Mesendoderm (in vitro differentiated cells): ENCODE results near the gene FBLIM1.

Experiments used
- DNase-seq: peaks from one replicate; pipeline ENCODE4 v3.0.0; 2013
- H2AK5ac ChIP-seq: 2 replicates; pipeline ENCODE4 v1.6.1; 2013; ENCODE audit warnings: low read length, inconsistent platforms
- H2BK120ac ChIP-seq: 2 replicates; pipeline ENCODE4 v1.6.1; 2013; ENCODE audit warnings: low read depth, mild to moderate bottlenecking, low read length, moderate library complexity, mixed read lengths
- H2BK15ac ChIP-seq: replicated peaks from 2 replicates; pipeline ENCODE4 v1.6.1; 2013; ENCODE audit warnings: low read depth, mild to moderate bottlenecking, moderate library complexity
- H2BK5ac ChIP-seq: 2 replicates; pipeline ENCODE4 v1.6.1; 2013; ENCODE audit warnings: low read length, inconsistent platforms
- H3K18ac ChIP-seq: 2 replicates; pipeline ENCODE4 v1.6.1; 2013; ENCODE audit warnings: mild to moderate bottlenecking, low read length, mixed read lengths
- H3K23ac ChIP-seq: one replicate; pipeline ENCODE4 v1.6.1; 2013; ENCODE audit warnings: low read length
- H3K27ac ChIP-seq: 2 replicates; pipeline ENCODE4 v1.5.1; 2013; ENCODE audit warnings: low read depth, mild to moderate bottlenecking, inconsistent platforms, low read length, moderate library complexity
- H3K27me3 ChIP-seq: 2 replicates; pipeline ENCODE4 v1.6.1; 2013; ENCODE audit warnings: low read length, control low read depth, mild to moderate bottlenecking, inconsistent platforms; ENCODE audit not compliant: insufficient read depth, poor library complexity
- H3K36me3 ChIP-seq: 2 replicates; pipeline ENCODE4 v1.6.1; 2013; ENCODE audit warnings: low read length, inconsistent platforms; ENCODE audit not compliant: control insufficient read depth, insufficient read depth
- H3K4ac ChIP-seq: one replicate; pipeline ENCODE4 v1.6.1; 2013; ENCODE audit warnings: low read depth, mild to moderate bottlenecking, low read length, moderate library complexity
- H3K4me1 ChIP-seq: 2 replicates; pipeline ENCODE4 v1.6.1; 2013; ENCODE audit warnings: low read depth, low read length, inconsistent platforms; ENCODE audit not compliant: control insufficient read depth
- H3K4me2 ChIP-seq: 2 replicates; pipeline ENCODE4 v1.6.1; 2013; ENCODE audit warnings: low read length
- H3K4me3 ChIP-seq: 2 replicates; pipeline ENCODE4 v1.5.1; 2013; ENCODE audit warnings: mild to moderate bottlenecking, low read length
- H3K56ac ChIP-seq: one replicate; pipeline ENCODE4 v1.6.1; 2013; ENCODE audit warnings: low read length
- H3K79me1 ChIP-seq: 2 replicates; pipeline ENCODE4 v1.6.1; 2013; ENCODE audit warnings: low read length, inconsistent platforms
- H3K79me2 ChIP-seq: 2 replicates; pipeline ENCODE4 v1.6.1; 2013; ENCODE audit warnings: mild to moderate bottlenecking, low read length; ENCODE audit not compliant: control insufficient read depth, insufficient read depth
- H3K9ac ChIP-seq: 2 replicates; pipeline ENCODE4 v1.6.1; 2013; ENCODE audit warnings: low read length, inconsistent platforms
- H4K5ac ChIP-seq: one replicate; pipeline ENCODE4 v1.6.1; 2013; ENCODE audit warnings: low read length
- H4K8ac ChIP-seq: one replicate; pipeline ENCODE4 v1.6.1; 2013; ENCODE audit warnings: low read depth, mild to moderate bottlenecking, control low read depth, low read length, moderate library complexity
- WGBS: extraction: QIAGEN DNeasy Blood & Tissue Kit; methylation state at CpG from one replicate; pipeline ENCODE4 v1.1.7; 2013; ENCODE audit warnings: low lambda C conversion rate, missing lambda C conversion rate; ENCODE audit not compliant: insufficient coverage; ENCODE audit errors: extremely low coverage; 5-methylcytosine and 5-hydroxymethylcytosine counted together

Gene FBLIM1

DNA sequence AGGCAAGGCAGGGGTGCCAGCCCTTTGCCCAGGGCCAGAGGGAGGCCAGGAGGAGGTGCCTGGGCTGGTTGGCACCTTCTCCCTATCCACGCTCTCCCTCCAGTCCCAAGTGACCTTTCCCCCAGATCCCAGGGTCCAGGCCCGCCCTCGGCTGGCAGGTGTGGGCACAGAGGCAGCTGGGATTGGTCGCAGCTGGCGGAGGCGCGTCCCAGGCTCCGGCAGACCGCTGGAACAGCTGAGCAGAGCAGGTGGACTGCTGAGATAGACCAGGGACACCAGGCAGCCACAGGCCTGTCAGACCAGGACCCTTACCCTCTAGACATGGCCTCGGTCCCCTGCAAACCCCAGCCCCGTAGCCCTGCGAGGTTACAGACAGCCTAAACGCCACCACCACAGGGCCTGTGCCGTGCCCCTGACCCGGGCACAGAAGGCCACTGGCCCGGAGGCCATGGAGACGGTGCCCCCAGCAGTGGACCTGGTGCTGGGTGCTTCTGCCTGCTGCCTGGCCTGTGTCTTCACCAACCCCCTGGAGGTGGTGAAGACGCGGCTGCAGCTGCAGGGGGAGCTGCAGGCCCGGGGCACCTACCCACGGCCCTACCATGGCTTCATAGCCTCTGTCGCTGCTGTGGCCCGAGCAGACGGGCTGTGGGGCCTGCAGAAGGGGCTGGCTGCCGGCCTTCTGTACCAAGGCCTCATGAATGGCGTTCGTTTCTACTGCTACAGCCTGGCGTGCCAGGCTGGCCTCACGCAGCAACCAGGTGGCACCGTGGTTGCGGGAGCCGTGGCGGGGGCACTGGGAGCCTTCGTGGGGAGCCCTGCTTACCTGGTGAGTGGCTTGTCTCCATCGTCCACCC lies 22.3 kb upstream of the FBLIM1 start, which contains the start of gene SLC25A34:
Gene SLC25A34 (plus strand): TSS at position 221 of the 854 bp plus-strand sequence. CDS start 228 bp downstream, at position 449.
- no peak within 1 kb of the TSS for H3K56ac ChIP-seq
- no peak within 1 kb of the TSS for H3K27ac ChIP-seq
- H3K36me3 ChIP-seq: no peaks in the 10 kb centered on the region
- no peak within 1 kb of the TSS for H2BK15ac ChIP-seq
- H2AK5ac ChIP-seq: no peak within 1 kb of the TSS
- H3K79me1 ChIP-seq: no peaks in the 10 kb centered on the region
- H3K9ac ChIP-seq: no peak within 1 kb of the TSS
- H3K4ac ChIP-seq: no peak within 1 kb of the TSS
- no peaks in the 10 kb centered on the region for H3K27me3 ChIP-seq
- H3K4me1 ChIP-seq: no peaks in the 10 kb centered on the region
- H3K23ac ChIP-seq: no peak within 1 kb of the TSS
- no peak within 1 kb of the TSS for H2BK5ac ChIP-seq
- no peak within 1 kb of the TSS for H4K8ac ChIP-seq
- DNase-seq: no peak
- no peaks in the 10 kb centered on the region for H3K79me2 ChIP-seq
- no peak within 1 kb of the TSS for H3K4me2 ChIP-seq
- WGBS: no CpG with 5 or more reads among the region's 35 CpGs
- no peak within 1 kb of the TSS for H3K18ac ChIP-seq
- no peak within 1 kb of the TSS for H3K4me3 ChIP-seq
- no peak within 1 kb of the TSS for H2BK120ac ChIP-seq
- H4K5ac ChIP-seq: no peak within 1 kb of the TSS

DNA sequence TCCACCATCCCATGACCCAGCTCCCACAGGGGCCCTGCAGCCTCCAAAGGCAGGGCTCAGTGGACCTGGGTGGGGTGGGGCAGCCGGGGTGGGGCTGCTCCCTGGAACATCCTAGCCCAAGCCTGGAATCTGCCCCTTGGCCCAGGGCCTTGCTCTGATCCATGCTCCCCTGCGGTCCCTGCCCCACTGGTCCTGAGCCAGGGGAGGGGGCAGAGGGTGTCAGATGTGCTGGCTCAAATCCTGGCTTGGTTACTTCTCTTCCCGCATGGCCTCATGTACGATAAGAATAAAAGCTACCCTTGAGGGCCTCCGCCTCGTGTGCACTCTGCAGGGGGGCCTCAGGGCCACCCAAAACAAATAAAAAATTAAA lies 21.7 kb upstream of the FBLIM1 start:
- H3K18ac ChIP-seq: no peak overlapping the region
- no peak overlapping the region for H4K5ac ChIP-seq
- H4K8ac ChIP-seq: no peak overlapping the region
- no peak overlapping the region for H2AK5ac ChIP-seq
- no peaks in the 10 kb centered on the region for H3K79me1 ChIP-seq
- H3K56ac ChIP-seq: no peak overlapping the region
- no CpG with 5 or more reads among the region's 6 CpGs for WGBS
- no peak overlapping the region for H3K27ac ChIP-seq
- H3K27me3 ChIP-seq: no peaks in the 10 kb centered on the region
- no peak overlapping the region for H2BK120ac ChIP-seq
- no peaks in the 10 kb centered on the region for H3K36me3 ChIP-seq
- H3K79me2 ChIP-seq: no peaks in the 10 kb centered on the region
- H3K4ac ChIP-seq: no peak overlapping the region
- no peak overlapping the region for H2BK15ac ChIP-seq
- H3K4me3 ChIP-seq: no peak overlapping the region
- no peak for DNase-seq
- no peak overlapping the region for H3K4me2 ChIP-seq
- H3K23ac ChIP-seq: no peak overlapping the region
- H2BK5ac ChIP-seq: no peak overlapping the region
- H3K4me1 ChIP-seq: no peaks in the 10 kb centered on the region
- H3K9ac ChIP-seq: no peak overlapping the region

DNA sequence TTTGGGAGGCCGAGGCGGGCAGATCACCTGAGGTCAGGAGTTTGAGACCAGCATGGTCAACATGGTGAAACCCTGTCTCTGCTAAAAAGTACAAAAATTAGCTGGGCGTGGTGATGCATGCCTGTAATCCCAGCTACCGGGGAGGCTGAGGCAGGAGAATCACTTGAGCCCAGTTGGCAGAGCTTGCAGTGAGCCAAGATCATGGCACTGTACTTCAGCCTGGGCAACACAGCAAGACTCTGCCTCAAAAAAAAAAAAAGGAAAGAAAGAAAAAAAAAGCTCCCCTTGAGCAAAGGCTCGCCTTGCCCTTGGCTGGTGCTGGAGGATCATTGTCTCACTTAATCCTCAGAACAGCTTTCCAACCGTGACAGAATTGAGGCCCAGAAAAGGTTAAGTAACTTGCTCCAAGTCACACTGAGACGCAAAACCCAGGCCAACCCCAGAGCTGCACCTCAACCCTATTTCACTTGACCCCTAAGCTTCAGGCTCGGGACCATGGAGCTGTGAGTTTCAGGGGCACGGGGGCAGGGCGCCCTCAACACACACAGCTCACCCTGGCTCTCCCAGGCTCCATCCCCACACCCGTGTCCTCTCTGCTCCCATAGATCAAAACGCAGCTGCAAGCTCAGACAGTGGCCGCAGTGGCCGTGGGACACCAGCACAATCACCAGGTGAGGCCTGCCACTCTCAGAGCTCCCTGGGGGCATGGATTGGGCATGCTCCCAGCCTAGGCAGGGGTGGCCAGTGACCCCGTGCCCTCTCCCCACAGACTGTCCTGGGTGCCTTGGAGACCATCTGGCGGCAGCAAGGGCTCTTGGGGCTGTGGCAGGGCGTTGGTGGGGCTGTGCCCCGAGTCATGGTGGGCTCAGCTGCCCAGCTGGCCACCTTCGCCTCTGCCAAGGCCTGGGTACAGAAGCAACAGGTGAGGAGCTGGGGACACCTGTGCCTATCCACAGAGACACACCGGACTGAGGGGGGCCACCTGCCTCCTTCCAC lies 21.0 kb upstream of the FBLIM1 start:
- Histone ChIP-seq H3K4me2 (no peak overlapping the region), H4K5ac (no peak overlapping the region), H2BK15ac (no peak overlapping the region), H3K4ac (no peak overlapping the region), H3K79me2 (no peaks in the 10 kb centered on the region), H2BK5ac (no peak overlapping the region), H3K27ac (no peak overlapping the region), H3K9ac (no peak overlapping the region), H3K79me1 (no peaks in the 10 kb centered on the region), H4K8ac (no peak overlapping the region), H3K27me3 (no peaks in the 10 kb centered on the region), H3K18ac (no peak overlapping the region), H3K4me3 (no peak overlapping the region), H3K4me1 (no peaks in the 10 kb centered on the region), H3K56ac (no peak overlapping the region), H3K23ac (no peak overlapping the region), H2BK120ac (no peak overlapping the region), H2AK5ac (no peak overlapping the region), H3K36me3 (no peaks in the 10 kb centered on the region)
- no CpG with 5 or more reads among the region's 20 CpGs for WGBS
- DNase-seq: no peak

DNA sequence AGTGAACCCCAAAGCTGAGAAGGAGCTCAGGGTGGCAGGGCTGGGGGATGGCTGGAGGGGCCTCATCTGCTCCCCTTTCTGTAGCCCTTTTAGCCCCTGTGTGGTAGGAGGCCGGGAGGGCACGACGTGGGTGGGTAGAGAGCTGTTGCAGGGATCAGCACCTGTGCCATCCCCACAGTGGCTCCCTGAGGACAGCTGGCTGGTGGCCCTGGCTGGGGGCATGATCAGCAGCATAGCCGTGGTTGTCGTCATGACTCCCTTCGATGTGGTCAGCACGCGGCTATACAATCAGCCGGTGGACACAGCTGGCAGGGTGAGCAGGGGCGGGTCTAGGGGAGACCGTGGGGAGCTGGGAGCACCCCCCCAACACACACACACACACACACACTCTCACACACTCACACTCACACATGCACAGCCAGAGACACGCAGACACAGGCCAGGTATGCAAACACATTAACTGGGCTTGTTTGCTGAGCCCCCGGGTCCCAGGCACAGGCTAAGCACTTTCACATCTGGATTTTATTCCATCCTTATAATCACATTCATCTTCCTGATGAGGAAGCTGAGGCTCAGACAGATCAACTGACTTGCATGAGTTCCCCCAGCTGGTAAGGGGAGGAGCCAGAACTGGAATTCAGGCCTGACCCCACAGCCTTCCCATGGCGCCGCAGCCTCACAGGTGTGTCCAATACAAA lies 20.0 kb upstream of the FBLIM1 start:
- Histone ChIP-seq H3K79me2 (no peaks in the 10 kb centered on the region), H3K23ac (no peak overlapping the region), H2BK15ac (no peak overlapping the region), H3K18ac (no peak overlapping the region), H3K4me2 (no peak overlapping the region), H3K36me3 (no peaks in the 10 kb centered on the region), H3K9ac (no peak overlapping the region), H3K4me3 (no peak overlapping the region), H2BK5ac (no peak overlapping the region), H4K8ac (no peak overlapping the region), H3K79me1 (no peaks in the 10 kb centered on the region), H3K27ac (no peak overlapping the region), H3K4me1 (no peaks in the 10 kb centered on the region), H3K56ac (no peak overlapping the region), H4K5ac (no peak overlapping the region), H2AK5ac (no peak overlapping the region), H2BK120ac (no peak overlapping the region), H3K4ac (no peak overlapping the region), H3K27me3 (no peaks in the 10 kb centered on the region)
- DNase-seq: no peak
- WGBS: no CpG with 5 or more reads among the region's 15 CpGs

DNA sequence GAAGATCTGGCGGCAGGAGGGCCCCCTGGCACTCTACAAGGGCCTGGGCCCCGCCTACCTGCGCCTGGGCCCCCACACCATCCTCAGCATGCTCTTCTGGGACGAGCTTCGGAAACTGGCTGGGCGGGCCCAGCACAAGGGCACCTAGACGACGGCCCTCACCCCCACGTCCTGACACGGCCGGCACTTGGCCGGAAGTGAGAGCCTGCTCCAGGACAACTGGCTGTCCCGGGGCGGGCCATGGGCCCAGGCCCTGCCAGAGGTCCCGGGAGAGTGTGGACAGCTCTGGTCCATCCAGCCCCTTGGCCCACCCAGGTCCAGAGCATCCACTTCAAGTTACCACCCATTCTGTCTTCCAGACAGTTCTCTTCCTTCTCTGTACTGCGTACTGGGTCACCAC lies 19.3 kb upstream of the FBLIM1 start:
- WGBS: no CpG with 5 or more reads among the region's 16 CpGs
- no peak overlapping the region for H3K23ac ChIP-seq
- H3K27me3 ChIP-seq: no peaks in the 10 kb centered on the region

More for the DNA sequence above, 19.3 kb upstream of the FBLIM1 start:
- Histone ChIP-seq H3K18ac (no peak overlapping the region), H3K9ac (no peak overlapping the region), H3K4ac (no peak overlapping the region), H2AK5ac (no peak overlapping the region), H2BK120ac (no peak overlapping the region), H2BK5ac (no peak overlapping the region), H3K4me1 (no peaks in the 10 kb centered on the region), H3K4me2 (no peak overlapping the region), H3K4me3 (no peak overlapping the region), H3K36me3 (no peaks in the 10 kb centered on the region), H4K8ac (no peak overlapping the region), H3K27ac (no peak overlapping the region), H2BK15ac (no peak overlapping the region), H3K79me1 (no peaks in the 10 kb centered on the region), H4K5ac (no peak overlapping the region), H3K79me2 (no peaks in the 10 kb centered on the region), H3K56ac (no peak overlapping the region)
- no peak for DNase-seq
